ENCODE measurements around the gene PEPD. TPM values are rescaled to one million over a fixed set of nuclear protein-coding genes. Genes with fewer than 3 reads are reported as not detected.

Gene PEPD
- total RNA-seq, result 10 to 100 TPM; 17.5 to 23.0 TPM
- 40.7 TPM for polyA plus RNA-seq (2013, experiment 1 of 2)
- 39.9 TPM for polyA plus RNA-seq (2013, experiment 2 of 2)
- total RNA-seq, result 10.0 to 62.3 (median 29.5) reads per million in 172 experiments

DNA sequence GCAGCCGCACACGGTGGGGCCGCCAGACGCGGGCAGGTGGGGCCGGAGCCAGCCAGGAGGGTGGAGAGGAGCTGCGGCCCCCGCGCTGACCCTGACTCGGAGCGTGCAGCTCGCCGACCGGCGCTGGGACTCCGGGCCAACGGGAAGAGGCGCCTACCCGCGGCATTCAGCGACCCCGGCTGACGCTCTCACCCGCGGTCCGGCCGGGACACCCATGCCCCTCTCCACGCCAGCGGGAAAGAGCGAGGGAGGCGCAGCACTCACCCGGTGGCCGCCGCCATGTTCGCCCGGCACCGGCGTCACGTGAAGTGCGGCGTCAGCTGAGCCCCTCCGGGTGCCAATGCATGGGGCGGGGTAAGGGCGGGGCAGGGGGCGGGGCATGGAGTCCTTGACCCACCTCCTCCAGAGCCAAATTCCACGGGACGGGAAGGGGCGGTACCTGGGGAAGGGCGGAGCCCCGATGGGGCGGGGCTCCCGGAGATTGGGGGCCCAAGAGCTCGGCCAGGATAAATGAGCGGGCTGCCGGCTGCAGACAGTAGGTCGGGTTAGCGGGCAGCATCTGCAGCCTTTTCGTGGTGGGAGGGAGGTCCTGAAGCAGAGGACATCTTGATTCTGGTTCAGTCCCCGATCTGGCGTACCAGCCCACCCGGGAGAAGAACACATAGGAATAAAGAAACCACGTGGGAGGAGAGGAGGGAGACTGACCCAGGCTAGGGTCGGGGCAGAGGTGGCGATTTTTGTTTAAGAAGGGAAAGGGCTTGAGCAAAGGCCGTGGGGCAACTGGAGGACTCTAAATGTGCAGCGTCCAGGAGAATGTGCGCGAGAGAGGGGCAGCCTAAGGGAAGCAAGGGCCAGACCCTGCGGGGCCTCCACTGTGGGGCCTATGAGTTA is at the start of gene PEPD:
Gene PEPD (minus strand): TSS at position 312 of the 891 bp plus-strand sequence. CDS start 31 bp downstream, at position 281.
- H3K27ac Mint-ChIP-seq, result peak within 1 kb of the TSS; percentile 34
- H3K4me3 Mint-ChIP-seq, result peak within 1 kb of the TSS; percentile 77
- no peaks in the 10 kb centered on the region for H3K27me3 ChIP-seq (ENCODE audit: control insufficient read depth in 1 of 2, insufficient read depth in 2 of 2, low read length in 2 of 2)
- no peaks in the 10 kb centered on the region for H3K9me3 Mint-ChIP-seq
- peaks cover 25% of the 10 kb centered on the region for H3K4me1 ChIP-seq (ENCODE audit: insufficient read depth, low read length)
- peak; percentile 51 to 97 (median 77) for DNase-seq
- H3K27ac ChIP-seq (ENCODE audit: low read depth in 1 of 2, low read length in 2 of 2), result no peak within 1 kb of the TSS
- no peaks in the 10 kb centered on the region for H3K36me3 ChIP-seq (ENCODE audit: insufficient read depth, low read length)
- TF ChIP-seq, protein P1, sequence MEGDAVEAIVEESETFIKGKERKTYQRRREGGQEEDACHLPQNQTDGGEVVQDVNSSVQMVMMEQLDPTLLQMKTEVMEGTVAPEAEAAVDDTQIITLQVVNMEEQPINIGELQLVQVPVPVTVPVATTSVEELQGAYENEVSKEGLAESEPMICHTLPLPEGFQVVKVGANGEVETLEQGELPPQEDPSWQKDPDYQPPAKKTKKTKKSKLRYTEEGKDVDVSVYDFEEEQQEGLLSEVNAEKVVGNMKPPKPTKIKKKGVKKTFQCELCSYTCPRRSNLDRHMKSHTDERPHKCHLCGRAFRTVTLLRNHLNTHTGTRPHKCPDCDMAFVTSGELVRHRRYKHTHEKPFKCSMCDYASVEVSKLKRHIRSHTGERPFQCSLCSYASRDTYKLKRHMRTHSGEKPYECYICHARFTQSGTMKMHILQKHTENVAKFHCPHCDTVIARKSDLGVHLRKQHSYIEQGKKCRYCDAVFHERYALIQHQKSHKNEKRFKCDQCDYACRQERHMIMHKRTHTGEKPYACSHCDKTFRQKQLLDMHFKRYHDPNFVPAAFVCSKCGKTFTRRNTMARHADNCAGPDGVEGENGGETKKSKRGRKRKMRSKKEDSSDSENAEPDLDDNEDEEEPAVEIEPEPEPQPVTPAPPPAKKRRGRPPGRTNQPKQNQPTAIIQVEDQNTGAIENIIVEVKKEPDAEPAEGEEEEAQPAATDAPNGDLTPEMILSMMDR (IDR thresholded peaks at IDR 0.05), result no peak
- intact Hi-C loops (cut with DNase I, micrococcal nuclease), result loop anchor here in 1 of 2 experiments (5.0 to 10.0 kb wide), 4 partner anchors 149 to 613 kb away; partner anchors contain the start of genes CEBPG, CEP89 and FAAP24
- no peaks in the 10 kb centered on the region for H3K9me3 ChIP-seq (ENCODE audit: control insufficient read depth in 1 of 2, insufficient read depth in 1 of 2, low read length in 2 of 2)
- H3K36me3 Mint-ChIP-seq (ENCODE audit: low read depth), result no peaks in the 10 kb centered on the region
- H3K4me3 ChIP-seq (ENCODE audit: low read length), result peak within 1 kb of the TSS; percentile 73
- ChIA-PET CTCF (interaction anchor here (0.8 kb wide), 1 partner anchor 256 kb away, joined by 3 read pairs; no protein-coding TSS in a partner anchor), POLR2A (interaction anchor here (0.6 to 1.4 kb wide), 4 partner anchors 9 to 345 kb away, joined by 3 to 5 read pairs (median 3); no protein-coding TSS in a partner anchor)
- ATAC-seq (ENCODE audit: poor library complexity), result peak; percentile 90
- H3K4me1 Mint-ChIP-seq (ENCODE audit: low read depth), result peaks cover 31% of the 10 kb centered on the region
- no peaks in the 10 kb centered on the region for H3K27me3 Mint-ChIP-seq

DNA sequence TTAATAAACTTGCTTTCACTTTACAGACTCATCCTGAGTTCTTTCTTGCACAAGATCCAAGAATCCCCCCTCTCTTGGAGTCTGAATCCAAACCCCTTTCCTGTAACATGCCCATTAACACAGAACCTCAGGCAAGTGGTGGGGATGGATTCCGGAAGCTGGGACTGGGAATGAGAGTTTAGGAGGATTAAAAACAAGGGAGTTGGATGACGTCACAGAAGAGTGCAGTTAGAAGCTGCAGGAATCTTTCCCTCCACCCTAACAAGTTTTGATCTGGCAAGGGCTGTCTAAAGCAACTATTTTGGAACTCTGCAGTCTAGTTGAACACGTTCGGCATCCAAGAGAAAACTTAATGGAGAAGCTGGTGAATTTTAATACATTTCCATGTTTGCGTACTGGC is 48.2 kb upstream of the PEPD start:
- Mint-ChIP-seq H3K4me3 (no peak overlapping the region), H3K27me3 (peaks cover 70% of the 10 kb centered on the region), H3K4me1 (ENCODE audit: low read depth) (no peaks in the 10 kb centered on the region), H3K27ac (no peak overlapping the region), H3K36me3 (ENCODE audit: low read depth) (no peaks in the 10 kb centered on the region), H3K9me3 (peaks cover 4% of the 10 kb centered on the region)
- H3K27me3 ChIP-seq (ENCODE audit: control insufficient read depth in 1 of 2, insufficient read depth in 2 of 2, low read length in 2 of 2), result peaks cover 10 to 30% of the 10 kb centered on the region in 2 experiments
- no peak overlapping the region for H3K27ac ChIP-seq (ENCODE audit: low read depth in 1 of 2, low read length in 2 of 2)
- no peaks in the 10 kb centered on the region for H3K4me1 ChIP-seq (ENCODE audit: insufficient read depth, low read length)
- intact Hi-C loops (cut with DNase I, micrococcal nuclease), result no loop called here
- ChIA-PET POLR2A (no interaction called here), CTCF (no interaction called here)
- TF ChIP-seq, protein P1 (IDR thresholded peaks at IDR 0.05), result no peak
- H3K9me3 ChIP-seq (ENCODE audit: control insufficient read depth in 1 of 2, insufficient read depth in 1 of 2, low read length in 2 of 2), result peaks cover 0 to 6% of the 10 kb centered on the region in 2 experiments
- H3K4me3 ChIP-seq (ENCODE audit: low read length), result no peak overlapping the region
- DNase-seq (no peak), ATAC-seq (ENCODE audit: poor library complexity) (no peak)
- no peaks in the 10 kb centered on the region for H3K36me3 ChIP-seq (ENCODE audit: insufficient read depth, low read length)

DNA sequence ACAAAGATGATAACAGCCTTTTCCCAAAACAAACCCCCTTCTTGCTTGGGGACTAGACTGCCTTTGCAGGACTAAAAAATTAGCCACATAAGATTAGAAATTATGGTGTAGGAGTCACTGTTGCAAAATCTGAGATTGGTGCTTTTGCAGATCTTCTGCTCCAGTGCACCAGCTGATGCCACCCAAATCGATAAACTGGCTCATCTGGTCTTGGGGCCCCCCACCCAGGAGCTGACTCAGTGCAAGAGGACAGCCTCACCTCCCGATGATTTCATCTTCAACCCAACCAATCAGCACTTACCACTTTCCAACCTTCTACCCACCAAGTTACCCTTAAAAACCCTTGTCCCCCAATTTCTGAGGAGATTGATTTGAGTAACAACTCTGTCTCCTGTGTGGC is 47.1 kb upstream of the PEPD start:
- Histone ChIP-seq H3K27me3 (ENCODE audit: control insufficient read depth in 1 of 2, insufficient read depth in 2 of 2, low read length in 2 of 2) (peaks cover 10 to 30% of the 10 kb centered on the region in 2 experiments), H3K36me3 (ENCODE audit: insufficient read depth, low read length) (no peaks in the 10 kb centered on the region), H3K27ac (ENCODE audit: low read depth in 1 of 2, low read length in 2 of 2) (no peak overlapping the region), H3K4me3 (ENCODE audit: low read length) (no peak overlapping the region), H3K9me3 (ENCODE audit: control insufficient read depth in 1 of 2, insufficient read depth in 1 of 2, low read length in 2 of 2) (no peaks in the 10 kb centered on the region), H3K4me1 (ENCODE audit: insufficient read depth, low read length) (no peaks in the 10 kb centered on the region)
- ChIA-PET CTCF (no interaction called here), POLR2A (no interaction called here)
- Mint-ChIP-seq H3K9me3 (no peaks in the 10 kb centered on the region), H3K27ac (no peak overlapping the region), H3K27me3 (peaks cover 72% of the 10 kb centered on the region), H3K4me3 (no peak overlapping the region), H3K36me3 (ENCODE audit: low read depth) (no peaks in the 10 kb centered on the region), H3K4me1 (ENCODE audit: low read depth) (no peaks in the 10 kb centered on the region)
- DNase-seq (no peak), ATAC-seq (ENCODE audit: poor library complexity) (no peak)
- TF ChIP-seq, protein P1 (IDR thresholded peaks at IDR 0.05), result no peak
- intact Hi-C loops (cut with DNase I, micrococcal nuclease), result loop anchor here in 1 of 2 experiments (1.0 kb wide), 1 partner anchor 17 kb away; no protein-coding TSS in a partner anchor

Measured in CD4-positive, alpha-beta T cell (primary cell).